GM18870 (cell line): ENCODE data around the gene CPSF6.
"Not testable (repeated sequence)": the region's sequence is repeated elsewhere in the genome, so short reads cannot be mapped to it uniquely, and the experiment has no call there.

Experiments
- ATAC-seq: cut with Tn5 transposase; IDR thresholded peaks from one replicate; pipeline ENCODE4 v1.9.1; 2021; ENCODE audit warnings: moderate library complexity; ENCODE audit not compliant: unreplicated experiment

The CPSF6 gene

DNA sequence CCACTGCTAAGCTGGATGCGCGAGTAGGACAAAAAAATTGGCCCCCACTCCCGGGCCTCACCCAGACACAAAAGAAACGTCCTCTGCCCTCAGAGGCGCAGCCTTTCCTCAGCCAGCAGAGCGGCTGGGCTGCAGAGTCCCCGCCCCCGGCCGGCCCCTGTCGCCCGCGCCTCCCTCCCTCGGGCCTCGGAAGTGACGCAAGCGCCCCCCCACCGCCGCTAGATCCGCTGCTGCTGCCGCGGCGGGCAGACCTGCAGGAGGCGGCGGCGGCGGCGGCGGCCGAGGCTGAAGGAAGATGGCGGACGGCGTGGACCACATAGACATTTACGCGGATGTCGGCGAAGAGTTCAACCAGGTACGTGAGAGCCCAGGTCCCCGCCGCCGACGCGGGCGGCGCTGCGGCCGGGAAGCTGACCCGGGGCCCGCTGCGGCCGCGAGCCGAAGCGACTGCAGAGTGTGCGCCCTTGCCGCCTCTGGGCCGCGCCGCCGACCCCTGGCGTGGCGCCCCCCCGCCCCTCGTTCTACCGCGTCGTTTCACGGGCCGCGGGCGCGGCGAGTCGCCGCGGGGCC lies at the start of gene CPSF6:
TSS of gene CPSF6 (plus strand) at position 218 of the 570 bp plus-strand sequence. CDS start at position 296, 78 bp downstream.
- ATAC-seq, result peak; percentile 86

DNA sequence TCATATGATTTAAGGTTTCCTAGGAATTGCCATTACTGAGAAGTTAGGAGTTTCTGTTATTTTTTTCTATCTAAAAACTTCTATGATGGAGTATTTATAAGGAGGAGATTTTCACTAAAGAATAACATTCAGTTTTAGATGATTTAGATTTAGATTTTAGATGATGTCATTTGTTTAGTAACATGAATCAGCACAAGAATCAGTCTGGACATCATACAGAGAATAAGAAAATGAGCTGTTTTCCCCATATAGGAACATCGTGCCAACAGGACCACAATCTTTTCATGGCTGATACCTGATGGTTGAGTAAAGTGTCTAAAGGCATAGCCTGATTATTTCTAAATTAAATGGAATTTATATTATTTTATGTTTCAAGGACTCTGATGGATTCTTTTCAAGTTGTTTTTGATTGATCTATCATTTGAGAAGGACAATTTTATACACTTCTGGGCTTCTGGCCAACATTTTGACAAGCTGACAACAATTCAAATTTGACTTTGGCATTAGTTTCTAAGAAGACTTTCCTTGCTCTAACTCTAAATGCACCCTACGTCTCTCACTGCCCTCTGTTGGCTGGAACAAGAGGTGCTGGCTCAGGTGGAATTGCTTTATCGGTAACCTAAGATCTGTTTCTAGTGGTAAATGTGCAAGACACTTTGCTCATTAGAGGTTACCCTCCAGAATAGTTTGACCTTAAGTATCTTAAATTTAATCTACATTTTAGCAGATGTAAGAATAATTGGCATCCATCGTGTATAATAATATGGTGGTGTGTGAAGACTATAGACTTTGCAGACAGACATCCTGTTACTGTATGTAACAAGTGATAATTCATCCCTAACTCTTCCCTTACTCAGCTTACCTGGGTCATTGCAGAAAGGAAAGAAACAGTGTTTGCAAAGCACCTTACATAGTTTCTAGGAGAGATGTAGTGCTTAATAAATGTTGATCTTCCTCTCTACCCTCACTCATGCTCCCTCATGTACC lies 42.8 kb upstream of the CPSF6 start:
- no peak for ATAC-seq

DNA sequence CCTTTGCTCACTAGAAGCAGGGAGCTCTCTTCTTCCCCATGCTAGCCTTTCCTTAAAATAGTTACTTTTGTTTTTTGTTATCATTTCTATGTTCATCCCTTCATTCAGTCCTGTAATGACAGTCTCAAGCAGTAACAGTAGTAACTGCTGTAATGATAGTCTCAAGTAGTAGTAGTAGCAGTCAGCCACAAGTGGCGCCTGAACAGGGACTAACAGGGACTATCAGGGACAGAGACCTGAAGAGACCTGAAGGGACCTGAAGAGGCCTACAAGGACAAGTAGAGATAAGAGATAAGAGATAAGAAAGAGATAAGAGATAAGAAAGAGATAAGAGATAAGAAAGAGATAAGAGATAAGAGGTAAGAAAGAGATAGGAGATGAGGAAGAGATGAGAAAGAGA lies 39.4 kb upstream of the CPSF6 start:
- not testable (repeated sequence) for ATAC-seq

DNA sequence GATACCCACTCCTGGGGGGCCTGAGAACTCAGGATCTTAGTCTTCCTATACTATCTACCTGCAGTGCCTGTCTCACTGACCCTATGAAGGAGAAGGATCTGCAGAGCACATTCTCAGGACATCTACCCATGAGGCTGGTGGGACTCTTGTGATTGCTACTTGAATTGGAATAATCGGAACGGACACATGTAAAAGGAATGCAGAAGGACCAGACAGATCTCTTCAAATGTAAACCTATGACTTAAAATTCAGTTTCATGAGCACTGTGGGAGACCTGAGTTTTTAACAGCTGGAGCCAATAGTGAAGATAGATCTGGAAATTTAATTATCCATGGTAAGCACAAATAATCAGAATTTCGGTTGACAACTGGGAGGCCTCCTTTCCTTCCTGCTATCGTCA lies 35.2 kb upstream of the CPSF6 start:
- no peak for ATAC-seq

GRCh38 chr12:69210661-69211060 lies 28.7 kb upstream of the CPSF6 start:
- ATAC-seq, result no peak

- ATAC-seq, result no peak
These were observed 28.2 kb upstream of the CPSF6 start for GRCh38 chr12:69211160-69211559.

DNA sequence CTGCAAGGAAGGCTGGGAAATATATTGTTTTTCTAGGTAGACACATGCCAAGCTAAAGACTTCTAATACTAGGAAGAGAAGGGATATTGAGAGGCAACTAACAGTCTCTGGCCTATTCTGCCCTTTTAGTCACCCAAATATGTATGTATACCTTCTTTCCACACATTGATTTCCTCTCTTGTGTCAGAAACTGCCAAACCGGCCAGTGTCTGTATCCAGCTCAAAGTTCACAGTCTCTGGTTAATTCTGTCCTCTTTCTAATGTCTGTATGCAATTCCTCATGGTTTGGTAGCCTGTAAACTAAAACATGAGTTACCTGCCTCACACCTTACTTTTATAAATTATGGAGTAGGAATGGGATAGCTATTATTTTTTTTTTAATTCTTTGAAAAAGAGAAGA lies 25.2 kb upstream of the CPSF6 start:
- no peak for ATAC-seq

GRCh38 chr12:69225251-69225910 lies 14.0 kb upstream of the CPSF6 start:
- ATAC-seq, result no peak

DNA sequence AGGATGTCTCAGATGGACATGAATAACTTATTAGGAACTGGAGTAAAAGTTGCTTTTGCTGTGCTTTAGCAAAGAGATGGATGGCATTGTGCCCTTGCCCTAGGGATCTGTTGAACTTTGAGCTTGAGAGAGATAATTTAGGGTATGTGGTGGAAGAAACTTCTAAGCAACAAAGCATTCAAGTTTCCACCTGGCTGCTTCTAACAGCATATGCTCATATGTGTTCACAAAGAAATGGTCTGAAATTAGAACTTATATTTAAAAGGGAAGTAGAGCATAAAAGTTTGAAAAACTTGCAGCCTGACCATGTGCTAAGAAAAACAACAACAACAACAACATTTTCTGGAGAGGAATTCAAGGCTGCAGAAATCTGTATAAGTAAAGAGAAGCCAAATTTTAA lies 7.9 kb upstream of the CPSF6 start:
- no peak for ATAC-seq

GRCh38 chr12:69238589-69239351 lies 599 bp upstream of the CPSF6 start:
- ATAC-seq, result peak; percentile 8

DNA sequence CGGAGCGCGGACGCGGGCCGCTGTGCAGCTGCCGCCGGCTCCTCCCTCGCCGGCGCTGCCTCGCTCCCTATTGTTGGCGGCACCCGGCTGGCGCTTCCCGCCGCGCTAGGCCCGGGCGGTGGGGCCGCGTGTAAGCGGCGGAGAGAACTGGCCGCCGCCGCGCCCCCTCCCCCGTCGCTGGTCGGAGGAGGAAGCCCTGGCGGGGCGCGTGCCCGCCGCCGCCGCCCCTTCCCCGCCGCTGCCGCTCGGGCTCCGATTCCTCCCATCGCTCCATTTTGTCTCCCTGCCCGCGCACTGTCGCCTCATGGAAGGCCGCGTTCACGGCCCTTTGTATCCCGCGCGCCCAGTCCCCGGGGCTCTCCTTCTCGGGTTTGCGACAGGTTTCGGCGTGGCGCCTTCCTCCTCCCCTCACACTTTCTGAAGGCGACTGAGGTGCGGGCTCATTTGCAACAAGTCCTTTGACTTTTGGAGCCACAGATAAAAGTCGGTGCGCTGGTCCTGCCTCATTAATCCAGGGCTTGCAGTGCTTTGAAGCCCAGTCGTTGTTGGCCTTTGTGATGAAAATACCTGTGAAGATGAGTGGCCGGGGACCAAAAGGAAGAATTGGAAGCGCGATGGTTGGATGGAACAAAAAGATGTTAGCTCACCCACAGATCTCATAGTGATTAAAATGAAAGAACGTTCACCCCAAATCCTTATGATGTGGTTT lies 707 bp downstream of the CPSF6 start:
- peak; percentile 5 for ATAC-seq

GRCh38 chr12:69240631-69240995 lies 1.2 kb downstream of the CPSF6 start:
- no peak for ATAC-seq

DNA sequence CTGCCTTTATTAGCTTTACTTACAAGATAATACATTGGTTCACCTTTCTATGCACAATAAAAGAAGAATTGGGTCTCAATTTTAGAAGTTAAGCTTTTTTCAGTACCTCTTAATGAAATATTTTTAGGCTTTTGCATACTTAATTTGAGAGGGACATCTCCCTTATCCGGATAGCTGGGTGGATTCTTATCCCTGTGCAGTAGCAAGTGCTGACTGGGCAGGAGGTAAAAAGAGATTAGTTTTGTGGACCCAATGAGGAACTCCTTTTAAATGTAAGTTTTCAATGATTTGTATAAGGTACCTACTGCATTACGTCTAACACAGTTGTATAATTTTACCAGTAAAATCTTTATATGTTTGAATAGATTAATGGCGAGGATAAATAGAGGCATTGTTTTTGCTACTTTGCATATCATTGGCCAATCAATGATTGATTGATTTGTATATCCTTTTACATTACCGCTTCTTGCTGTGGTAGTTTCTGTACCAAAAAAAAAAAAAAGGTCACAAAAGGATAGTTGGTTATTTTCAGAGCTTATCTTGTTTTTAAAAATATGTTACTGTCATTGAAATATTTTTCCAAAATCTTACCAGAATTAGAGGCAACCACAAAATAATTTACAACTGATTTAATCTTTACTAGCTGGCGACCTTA lies 2.2 kb downstream of the CPSF6 start:
- no peak for ATAC-seq

DNA sequence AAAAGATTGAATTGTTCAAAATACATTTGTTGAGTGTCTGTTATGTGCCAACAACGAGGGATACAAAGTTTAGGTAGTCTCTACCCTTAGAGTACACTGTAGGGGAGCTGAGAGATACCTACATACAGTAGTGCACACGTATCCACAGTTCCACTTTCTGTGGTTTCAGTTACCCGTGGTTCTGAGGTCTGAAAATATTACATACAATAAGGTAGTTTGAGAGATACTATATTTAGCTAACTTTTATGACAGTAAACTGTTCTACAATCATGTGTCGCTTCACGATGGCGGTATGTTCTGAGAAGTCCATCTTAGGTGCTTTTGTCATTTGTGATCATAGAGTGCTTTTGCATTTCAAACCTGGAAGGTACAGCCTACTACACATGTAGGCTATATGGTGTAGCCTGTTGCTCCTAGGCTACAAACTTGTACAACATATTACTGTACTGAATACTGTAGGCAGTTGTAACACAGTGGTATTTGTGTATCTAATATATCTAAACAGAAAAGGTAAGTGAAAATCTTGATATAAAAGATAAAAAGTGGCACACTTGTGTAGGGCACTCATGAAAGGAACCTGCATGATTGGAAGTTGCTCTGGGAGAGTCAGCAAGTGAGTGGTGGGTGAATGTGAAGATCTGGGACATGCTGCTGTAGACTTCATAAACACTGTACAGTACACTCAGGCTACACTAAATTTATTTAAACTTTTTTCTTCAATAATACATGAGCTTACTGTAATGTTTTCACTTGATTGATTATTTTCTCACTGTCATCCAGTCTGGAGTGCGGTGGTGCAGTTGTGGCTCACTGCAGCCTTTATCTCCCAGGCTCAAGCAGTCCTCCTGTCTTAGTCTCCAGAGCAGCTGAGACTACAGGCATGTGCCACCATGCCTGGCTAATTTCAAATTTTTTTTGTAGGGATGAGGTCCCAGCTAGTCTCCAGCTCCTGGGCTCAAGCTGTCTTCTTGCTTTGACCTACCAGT lies 4.0 kb downstream of the CPSF6 start:
- ATAC-seq, result peak; percentile 33

- no peak for ATAC-seq
These were observed 8.1 kb downstream of the CPSF6 start for GRCh38 chr12:69247268-69248018.

- no peak for ATAC-seq
These were observed 12.7 kb downstream of the CPSF6 start for GRCh38 chr12:69252033-69252432.

GRCh38 chr12:69254046-69254445 lies 14.7 kb downstream of the CPSF6 start:
- ATAC-seq, result peak; percentile 79

DNA sequence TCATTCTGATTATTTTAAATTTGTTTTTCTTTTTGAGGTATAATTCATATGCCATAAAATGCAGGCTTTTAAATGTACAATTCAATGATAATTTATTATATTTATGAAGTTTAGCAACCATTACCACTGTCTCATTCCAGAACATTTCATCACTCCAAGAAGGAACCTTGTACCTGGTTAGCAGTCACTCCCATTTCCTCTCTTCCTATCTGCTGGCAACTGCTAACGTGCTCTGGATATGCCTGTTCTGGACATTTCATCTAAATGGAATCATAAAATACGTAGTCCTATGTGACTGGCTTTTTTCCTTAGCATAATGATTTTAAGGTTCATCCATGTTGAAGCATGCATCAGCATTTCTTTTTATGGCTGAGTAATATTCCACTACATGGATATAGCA lies 15.5 kb downstream of the CPSF6 start:
- no peak for ATAC-seq
